HG03045 (cell line): ENCODE data around the gene ZNF8.
"Not testable (repeated sequence)": the region's sequence is repeated elsewhere in the genome, so short reads cannot be mapped to it uniquely, and the experiment has no call there.

ENCODE experiments used
- ATAC-seq: cut with Tn5 transposase; IDR thresholded peaks from one replicate; pipeline ENCODE4 v1.9.1; 2021; ENCODE audit warnings: mild to moderate bottlenecking, moderate library complexity; ENCODE audit not compliant: unreplicated experiment

ZNF8 gene

DNA sequence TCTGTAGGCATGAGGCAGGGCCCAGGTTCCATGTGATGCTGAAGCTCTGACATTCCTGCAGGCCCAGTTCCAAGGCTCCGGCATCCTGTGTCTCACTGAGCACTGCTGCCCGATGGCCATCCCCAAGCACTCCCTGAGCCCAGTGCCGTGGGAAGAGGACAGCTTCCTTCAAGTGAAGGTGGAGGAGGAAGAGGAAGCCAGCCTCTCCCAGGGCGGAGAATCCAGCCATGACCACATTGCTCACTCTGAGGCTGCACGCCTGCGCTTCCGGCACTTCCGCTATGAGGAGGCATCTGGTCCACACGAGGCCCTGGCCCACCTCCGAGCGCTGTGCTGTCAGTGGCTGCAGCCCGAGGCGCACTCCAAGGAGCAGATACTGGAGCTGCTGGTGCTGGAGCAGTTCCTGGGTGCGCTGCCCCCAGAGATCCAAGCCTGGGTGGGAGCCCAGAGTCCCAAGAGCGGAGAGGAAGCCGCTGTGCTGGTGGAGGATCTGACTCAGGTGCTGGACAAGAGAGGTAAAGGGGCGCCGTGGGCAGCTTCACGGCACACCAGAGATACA, 56.0 kb downstream of the ZNF8 start:
- no peak for ATAC-seq

DNA sequence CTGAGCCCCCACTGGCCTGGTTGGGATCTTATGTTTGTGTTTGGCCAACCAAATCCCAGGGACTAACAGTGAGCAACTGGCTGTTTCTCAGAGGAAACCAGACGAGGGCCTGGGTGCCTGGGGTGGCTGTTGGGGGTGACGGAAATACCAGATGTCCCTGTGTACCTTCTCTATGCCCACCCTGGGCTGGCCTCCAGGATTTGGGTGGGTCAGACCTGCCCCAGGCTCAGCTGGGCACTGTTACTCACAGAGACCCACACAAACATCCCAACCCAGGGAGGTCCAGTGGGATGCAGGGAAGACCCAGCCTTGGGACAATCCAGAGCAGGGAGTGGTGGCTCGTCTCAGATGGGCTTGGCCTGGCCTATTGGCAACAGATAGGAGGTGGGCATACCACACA, 56.9 kb downstream of the ZNF8 start:
- no peak for ATAC-seq

DNA sequence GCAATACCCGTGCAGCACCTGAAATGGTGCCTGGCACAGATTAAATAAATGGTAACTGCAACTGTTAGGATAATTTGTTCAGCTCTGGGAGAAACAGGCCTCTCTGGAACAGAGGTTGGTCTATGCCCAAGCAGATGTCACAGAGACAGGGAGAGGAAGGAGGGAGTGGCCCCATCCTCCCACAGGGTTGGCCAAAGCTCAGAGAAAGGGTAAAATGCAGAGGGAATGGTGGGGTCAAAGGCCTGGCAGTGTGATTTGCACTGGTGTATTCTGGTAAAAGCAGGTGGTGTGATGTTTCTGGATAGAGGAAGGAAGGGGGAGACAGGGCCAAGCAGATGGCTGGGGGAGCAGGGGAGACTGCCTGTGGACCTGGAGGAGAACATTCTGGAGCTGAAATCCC, 57.5 kb downstream of the ZNF8 start:
- ATAC-seq: no peak

DNA sequence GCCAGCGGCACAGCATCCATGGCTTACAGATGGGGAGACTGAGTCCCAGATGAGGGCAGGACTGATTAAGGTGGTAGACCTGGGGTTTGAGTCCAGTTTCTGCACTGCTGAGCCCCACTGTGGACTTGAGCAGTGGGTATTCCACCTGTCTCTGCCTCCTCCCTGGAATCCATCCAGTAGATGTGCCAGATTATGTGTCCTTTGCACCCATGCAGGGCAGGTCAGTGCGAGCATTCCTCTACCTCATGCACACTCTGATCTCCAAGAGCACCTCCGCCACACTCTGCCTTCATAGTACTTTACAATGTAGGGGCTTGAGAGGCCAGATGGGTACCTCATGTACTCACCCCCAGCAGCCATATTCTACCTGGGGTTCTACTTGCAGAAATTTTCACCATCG, 58.1 kb downstream of the ZNF8 start:
- no peak for ATAC-seq

DNA sequence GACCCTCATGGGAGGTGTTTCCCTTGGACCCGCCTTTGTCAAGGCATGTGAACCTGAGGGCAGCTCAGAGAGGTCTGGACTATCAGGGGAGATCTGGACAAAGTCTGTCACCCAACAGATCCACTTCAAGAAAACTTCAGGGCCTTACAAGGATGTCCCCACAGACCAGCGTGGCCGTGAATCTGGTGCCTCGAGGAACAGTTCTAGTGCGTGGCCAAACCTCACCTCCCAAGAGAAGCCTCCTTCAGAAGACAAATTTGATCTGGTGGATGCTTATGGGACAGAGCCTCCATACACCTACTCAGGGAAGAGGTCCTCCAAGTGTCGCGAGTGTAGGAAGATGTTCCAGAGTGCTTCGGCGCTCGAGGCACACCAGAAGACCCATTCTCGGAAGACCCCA, 59.6 kb downstream of the ZNF8 start:
- no peak for ATAC-seq

DNA sequence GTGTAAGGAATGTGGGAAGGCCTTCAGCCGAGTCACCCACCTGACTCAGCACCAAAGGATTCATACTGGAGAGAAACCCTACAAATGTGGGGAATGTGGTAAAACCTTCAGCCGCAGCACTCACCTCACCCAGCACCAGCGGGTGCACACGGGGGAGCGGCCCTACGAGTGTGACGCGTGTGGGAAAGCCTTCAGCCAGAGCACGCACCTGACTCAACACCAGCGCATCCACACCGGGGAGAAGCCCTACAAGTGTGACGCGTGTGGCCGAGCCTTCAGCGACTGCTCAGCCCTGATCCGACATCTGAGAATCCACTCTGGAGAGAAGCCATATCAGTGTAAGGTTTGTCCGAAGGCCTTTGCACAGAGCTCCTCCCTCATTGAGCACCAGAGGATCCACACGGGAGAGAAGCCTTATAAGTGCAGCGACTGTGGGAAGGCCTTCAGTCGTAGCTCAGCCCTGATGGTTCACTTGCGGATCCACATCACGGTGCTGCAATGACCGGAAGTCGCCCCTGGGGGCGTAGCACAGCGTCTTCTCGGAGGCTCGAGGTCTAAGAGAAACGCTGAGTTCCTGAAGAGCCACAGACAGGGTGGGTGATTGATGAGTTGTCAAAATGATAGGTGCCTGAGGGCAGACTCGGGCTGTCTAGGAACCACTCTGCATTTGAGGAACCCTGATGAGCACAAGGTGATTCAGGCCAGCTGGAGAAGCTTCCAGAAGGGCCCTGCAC, 60.2 kb downstream of the ZNF8 start:
- ATAC-seq: no peak

DNA sequence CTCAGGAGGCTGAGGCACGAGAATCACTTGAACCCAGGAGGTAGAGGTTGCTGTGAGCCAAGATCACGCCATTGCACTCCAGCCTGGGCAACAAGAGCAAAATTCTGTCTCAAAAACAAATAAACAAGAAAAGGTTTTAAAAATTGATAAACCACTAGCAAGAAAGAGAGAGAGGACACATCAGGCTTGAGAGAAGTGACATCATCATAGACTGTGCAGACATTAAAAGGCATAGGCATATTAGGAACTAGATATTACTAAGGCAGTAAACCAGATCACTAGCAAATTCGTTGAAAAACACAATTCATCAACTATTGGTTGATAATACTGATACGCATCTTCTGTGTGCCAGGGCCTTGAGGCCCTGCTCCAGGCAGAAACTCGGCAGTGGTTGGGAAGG, 66.8 kb downstream of the ZNF8 start:
- ATAC-seq: no peak

DNA sequence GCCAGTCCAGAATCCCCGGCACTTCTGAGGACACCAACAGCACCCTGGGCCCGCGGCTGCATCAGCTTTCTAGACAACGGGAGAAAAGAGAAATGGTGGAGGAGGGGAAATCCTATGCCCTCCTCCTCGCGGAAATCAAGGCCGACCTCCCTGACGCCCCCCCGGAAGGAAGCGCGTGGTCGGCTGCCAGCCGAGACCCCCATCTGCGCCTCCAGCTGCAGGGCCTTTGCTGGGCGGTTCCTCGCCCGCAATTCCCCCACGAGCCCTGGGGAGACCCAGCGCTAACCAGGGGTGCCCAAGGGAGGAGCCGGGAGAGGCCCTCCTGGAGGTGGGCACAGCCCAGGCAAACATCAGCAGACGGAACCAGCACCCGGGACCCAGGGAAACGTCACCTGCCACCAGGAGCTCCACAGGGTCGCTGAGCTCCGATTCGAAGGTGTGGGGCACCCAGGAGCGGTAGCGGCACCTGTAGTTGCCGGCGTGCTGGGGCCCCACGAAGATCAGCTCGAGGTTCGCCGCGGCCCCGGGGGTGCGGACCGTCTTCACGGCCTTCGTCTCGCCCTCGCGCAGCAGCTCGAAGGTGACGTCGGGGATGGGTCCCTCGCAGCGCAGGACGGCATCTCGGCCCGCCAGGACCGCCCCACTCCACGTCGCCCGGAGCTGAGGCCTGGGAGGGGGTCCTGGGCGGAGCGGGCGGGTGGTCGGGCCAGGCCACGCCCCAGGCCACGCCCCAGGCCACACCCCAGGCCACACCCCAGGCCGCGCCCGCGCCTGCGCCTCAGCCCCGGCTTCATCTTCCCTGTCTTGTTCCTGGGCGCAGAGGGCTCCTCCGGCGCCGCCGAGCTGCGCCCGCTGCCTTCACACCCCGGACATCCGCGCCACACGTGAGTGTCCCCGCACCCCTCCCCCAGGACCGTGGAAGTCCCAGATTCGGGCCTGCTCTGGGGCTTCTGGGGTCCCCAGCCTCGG, 68.5 kb downstream of the ZNF8 start:
- peak; percentile 80 for ATAC-seq

DNA sequence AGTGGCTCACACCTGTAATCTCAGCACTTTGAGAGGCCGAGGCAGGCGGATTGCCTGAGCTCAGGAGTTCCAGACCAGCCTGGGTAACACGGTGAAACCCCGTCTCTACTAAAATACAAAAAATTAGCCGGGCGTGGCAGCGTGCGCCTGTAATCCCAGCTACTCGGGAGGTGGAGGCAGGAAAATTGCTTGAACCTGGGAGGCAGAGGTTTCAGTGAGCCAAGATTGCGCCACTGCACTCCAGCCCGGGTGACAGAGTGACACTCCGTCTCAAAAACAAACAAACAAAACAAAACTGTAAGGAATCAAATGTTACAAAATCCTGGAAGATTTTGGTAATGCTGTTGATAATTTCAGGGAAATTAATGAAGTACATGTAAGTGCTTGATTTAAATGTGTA, 69.3 kb downstream of the ZNF8 start:
- ATAC-seq: not testable (repeated sequence)

DNA sequence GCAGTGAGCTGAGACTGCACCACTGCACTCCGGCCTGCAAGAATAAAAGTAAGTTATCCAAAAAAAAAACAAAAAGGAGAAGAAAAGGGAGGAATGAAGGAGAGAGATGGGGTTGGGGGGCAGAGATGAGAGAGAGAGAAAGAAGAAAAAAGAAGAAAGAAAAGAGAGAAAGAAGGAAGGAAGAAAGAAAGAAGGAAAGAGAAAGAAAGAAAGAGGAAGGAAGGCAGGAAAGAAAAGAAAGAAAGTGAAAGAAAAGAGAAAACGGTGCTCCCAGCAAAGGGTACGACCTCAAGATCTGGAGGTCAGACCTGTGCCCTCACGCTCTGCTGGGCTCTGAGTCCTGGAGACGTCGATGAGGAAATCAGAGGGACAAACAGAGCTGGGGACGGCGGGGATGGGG, 70.8 kb downstream of the ZNF8 start:
- ATAC-seq: no peak

DNA sequence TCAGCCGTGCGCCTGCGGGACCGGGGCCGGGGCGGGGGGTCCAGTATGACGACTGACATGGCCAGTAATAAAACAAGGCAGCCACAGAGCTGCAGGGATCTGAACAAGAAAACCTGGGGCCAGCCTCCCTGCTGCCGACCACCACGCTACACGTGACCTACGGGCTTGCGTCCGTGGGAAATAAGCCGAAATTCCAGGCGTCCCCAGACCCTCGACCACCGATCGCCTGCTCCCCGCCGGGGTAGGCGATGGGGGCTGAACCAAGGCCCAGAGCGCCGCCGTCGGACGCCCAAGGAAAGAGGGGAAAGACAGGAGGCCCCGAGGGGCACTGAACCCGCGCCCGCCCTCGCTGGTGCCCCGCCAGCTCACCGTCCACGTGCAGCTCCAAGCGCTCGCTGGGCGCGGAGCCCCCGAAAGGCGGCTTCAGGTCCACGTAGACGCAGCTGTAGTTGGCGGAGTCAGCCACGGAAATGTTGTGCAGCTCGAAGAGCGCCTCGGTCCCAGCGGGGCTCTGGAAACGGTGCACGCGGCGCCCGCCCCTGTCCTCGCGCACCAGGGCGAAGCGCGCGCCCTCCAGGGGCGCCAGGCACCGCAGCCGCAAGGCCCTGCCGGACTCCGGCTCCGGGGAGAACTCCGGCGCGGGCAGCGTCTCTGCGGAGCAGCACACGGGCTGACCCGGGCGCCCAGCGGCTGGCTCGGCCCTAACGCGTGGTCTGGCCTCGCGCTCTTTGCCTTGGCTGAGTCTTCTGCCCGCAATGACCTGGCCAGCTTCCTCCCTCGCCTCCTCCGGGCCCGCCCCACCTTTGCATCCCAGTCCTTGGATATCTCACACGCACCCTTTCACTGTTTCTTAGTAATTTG, 71.5 kb downstream of the ZNF8 start:
- no peak for ATAC-seq

DNA sequence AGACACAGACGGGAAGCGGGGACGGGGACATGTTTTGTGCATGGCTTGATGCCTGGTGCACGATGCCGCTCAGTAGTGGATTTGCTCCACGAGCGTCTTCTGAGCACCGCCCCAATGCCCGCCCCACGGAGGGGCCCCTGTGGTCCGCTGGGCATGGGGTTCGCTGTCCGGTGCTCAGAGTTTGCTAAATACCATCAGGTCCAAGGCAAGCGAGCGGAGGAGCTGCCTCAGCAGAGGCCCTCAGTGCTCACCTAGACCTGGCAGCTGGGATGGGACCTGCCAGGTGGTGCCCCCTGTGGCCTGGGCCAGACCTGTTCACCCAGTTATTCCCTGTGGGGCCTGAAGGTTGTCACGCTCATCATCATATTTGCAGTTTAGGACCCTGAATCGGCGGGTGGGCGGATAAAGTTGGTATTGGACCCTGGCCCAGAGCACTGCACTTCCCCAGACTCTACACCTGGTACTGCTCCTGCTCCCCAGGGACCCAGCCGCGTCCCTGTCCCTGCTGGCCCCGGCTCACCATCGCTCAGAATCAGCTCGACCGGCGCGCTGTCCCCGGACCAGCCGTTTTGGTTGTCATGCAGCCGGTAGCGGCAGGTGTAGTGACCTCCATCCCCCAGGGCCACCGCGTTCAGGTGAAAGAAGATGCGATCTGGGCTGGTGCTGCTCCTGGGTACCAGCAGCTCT, 72.3 kb downstream of the ZNF8 start:
- ATAC-seq: no peak

DNA sequence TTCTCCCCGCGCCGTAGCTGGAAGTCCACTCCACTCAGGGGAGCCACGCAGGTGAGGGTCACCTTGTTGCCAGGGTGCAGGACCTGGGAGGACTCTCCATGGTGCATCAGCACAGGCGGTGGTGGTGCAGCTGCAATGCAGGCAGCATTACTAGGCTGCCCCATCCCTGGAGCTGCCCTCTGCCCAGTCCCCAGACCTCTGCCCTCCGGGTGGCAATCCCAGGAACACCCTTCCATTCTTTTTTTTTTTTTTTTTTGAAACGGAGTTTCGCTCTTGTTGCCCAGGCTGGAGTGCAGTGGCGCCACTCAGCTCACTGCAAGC, 72.8 kb downstream of the ZNF8 start:
- ATAC-seq: no peak

DNA sequence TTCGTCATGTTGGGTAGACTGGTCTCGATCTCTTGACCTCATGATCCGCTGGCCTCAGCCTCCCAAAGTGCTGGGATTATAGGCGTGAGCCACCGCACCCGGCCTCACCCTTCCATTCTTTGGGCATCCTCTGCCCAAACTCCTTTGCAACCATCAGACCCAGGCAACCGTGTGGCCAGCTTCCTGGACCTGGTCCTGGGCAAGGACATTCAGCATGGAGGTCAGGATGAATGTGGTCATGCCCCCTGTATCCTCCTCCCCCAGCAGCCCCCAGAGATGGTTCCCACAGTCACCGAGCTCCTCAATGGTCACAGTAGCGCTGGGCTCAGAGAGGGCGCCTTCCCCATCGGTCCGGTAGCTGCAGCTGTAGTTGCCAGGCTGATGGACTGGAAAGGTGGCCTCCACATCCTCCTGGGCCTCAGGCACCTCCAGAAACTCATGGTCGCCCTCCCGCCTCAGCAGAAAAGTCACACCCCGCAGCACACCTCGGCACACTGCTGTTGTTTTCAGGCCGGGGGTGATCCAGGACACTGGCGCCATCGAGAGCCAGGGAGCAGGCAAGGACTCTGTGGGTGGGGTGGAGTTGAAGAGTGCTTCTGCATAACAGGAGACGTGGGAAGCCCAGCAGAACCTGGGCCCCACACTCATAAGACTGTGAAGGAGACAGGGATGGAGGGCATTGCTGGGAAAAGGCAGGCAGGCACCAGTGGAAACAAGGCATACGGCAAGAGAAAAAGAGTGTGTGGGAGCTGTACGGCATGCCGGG, 73.4 kb downstream of the ZNF8 start:
- no peak for ATAC-seq
